Tibial nerve (tissue), 4 donors: ENCODE data around the gene STAM2. TPM values are rescaled to one million over a fixed set of nuclear protein-coding genes. Genes with fewer than 3 reads are reported as not detected.
A peak's percentile ranks its signal among the peaks of the same experiment; 100 is the strongest.
"Not testable (repeated sequence)": the region's sequence is repeated elsewhere in the genome, so short reads cannot be mapped to it uniquely, and the experiment has no call there.

Experiments used
- DNase-seq, 2 donors: peaks; one replicate each; pipeline ENCODE4 v3.0.0-alpha.2; 2019; ENCODE audit warnings: low spot score in 2 of 2
- H3K27ac ChIP-seq, 4 donors: fragments of 200-600 bp; sonication (generic) in 3 of 4; one replicate each; pipeline ENCODE4 v1.5.1; 2017 to 2019; ENCODE audit warnings: mild to moderate bottlenecking in 1 of 4
- H3K27me3 ChIP-seq, 2 donors: fragments of 200-600 bp; sonication (generic) in 1 of 2; one replicate each; pipeline versions ENCODE4 v1.5.1 to v1.6.0; 2017 to 2019
- H3K36me3 ChIP-seq, 3 donors: fragments of 200-600 bp; sonication (generic); one replicate each; pipeline ENCODE4 v1.5.1; 2018 to 2019
- H3K4me1 ChIP-seq, 4 donors: fragments of 200-600 bp; sonication (generic) in 3 of 4; one replicate each; pipeline ENCODE4 v1.5.1; 2017 to 2019
- H3K4me3 ChIP-seq, 4 donors: fragments of 200-600 bp; sonication (generic) in 3 of 4; one replicate each; pipeline ENCODE4 v1.5.1; 2017 to 2019; ENCODE audit warnings: mild to moderate bottlenecking in 1 of 4, moderate library complexity in 1 of 4
- H3K9me3 ChIP-seq, 4 donors: fragments of 200-600 bp; sonication (generic) in 3 of 4; one replicate each; pipeline ENCODE4 v1.5.1; 2017 to 2019
- EP300 ChIP-seq, 2 donors: sonication (generic); formaldehyde crosslinking; IDR thresholded peaks; one replicate each; pipeline ENCODE4 v1.6.1; 2017; ENCODE audit warnings: antibody characterized with exemption in 2 of 2, mild to moderate bottlenecking in 1 of 2
- POLR2A ChIP-seq, 2 donors: fragments of 450-650 bp; IDR thresholded peaks; one replicate each; pipeline ENCODE4 v1.6.1; 2017; ENCODE audit warnings: antibody characterized with exemption in 2 of 2, mild to moderate bottlenecking in 2 of 2, moderate library complexity in 2 of 2
- WGBS, 2 donors: methylation state at CpG; one replicate each; pipeline ENCODE4 v1.1.5; 2018; 5-methylcytosine and 5-hydroxymethylcytosine counted together
- total RNA-seq, 4 donors: library from RNA; depleted of rRNA; stranded (reverse); fragments of >200 nt; gene quantifications; one replicate each; pipeline ENCODE4 v1.1.0, GENCODE V29; 2016
- TF ChIP-seq, protein P1 (sequence below), 5 experiments: fragments of 200-600 bp in 3 of 5; fragments of 450-650 bp in 2 of 5; sonication (generic) in 3 of 5; IDR thresholded peaks; one replicate each; pipeline ENCODE4 v1.5.1; 2016 to 2019; ENCODE audit warnings: antibody characterized with exemption in 5 of 5, mild to moderate bottlenecking in 3 of 5, moderate library complexity in 2 of 5

The STAM2 gene
- total RNA-seq, 4 donors from 2014 or later = 18.9 to 45.4 (median 31.7) TPM

- H3K4me3 ChIP-seq = peak overlapping the region; percentile 38 to 68 (median 59)
- no peaks in the 10 kb centered on the region for H3K9me3 ChIP-seq
- H3K4me1 ChIP-seq = peaks cover 0 to 29% (median 9%) of the 10 kb centered on the region in 4 donors
- no peaks in the 10 kb centered on the region for H3K36me3 ChIP-seq
- no peak for DNase-seq
- peaks cover 0 to 37% of the 10 kb centered on the region in 2 donors for H3K27me3 ChIP-seq
- TF ChIP-seq POLR2A (IDR thresholded peaks at IDR 0.05) = no peak
- TF ChIP-seq EP300 (IDR thresholded peaks at IDR 0.05) = no peak
- TF ChIP-seq, protein P1, sequence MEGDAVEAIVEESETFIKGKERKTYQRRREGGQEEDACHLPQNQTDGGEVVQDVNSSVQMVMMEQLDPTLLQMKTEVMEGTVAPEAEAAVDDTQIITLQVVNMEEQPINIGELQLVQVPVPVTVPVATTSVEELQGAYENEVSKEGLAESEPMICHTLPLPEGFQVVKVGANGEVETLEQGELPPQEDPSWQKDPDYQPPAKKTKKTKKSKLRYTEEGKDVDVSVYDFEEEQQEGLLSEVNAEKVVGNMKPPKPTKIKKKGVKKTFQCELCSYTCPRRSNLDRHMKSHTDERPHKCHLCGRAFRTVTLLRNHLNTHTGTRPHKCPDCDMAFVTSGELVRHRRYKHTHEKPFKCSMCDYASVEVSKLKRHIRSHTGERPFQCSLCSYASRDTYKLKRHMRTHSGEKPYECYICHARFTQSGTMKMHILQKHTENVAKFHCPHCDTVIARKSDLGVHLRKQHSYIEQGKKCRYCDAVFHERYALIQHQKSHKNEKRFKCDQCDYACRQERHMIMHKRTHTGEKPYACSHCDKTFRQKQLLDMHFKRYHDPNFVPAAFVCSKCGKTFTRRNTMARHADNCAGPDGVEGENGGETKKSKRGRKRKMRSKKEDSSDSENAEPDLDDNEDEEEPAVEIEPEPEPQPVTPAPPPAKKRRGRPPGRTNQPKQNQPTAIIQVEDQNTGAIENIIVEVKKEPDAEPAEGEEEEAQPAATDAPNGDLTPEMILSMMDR (IDR thresholded peaks at IDR 0.05) = no peak
- 10 to 14% methylated on average over 13 of the region's 13 CpGs for WGBS, 2 donors
- H3K27ac ChIP-seq = peak overlapping the region in 2 of 4 donors; percentile 19 to 70
These were observed 78.2 kb downstream of the STAM2 start for GRCh38 chr2:152097290-152097800.

DNA sequence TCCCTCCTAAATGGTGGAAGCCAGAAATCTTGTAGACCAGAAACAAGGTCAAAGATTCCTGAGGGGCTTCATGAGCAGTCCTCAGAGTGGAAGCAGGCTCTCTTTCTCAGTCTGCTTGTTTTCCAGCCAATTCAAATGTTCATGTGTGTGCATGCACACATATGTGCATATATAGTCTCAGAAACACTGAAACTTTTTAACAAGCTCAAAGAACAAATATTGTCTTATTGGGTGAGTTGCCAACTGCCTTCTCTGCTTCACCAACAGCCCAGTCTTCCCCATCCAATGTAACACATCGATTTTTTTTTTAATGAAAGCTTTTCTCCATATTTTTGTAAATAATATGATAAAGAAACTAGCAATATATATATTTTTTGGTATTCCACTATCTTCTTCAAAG lies 80.4 kb downstream of the STAM2 start:
- Histone ChIP-seq H3K4me1 (peaks cover 0 to 29% (median 9%) of the 10 kb centered on the region in 4 donors), H3K9me3 (no peaks in the 10 kb centered on the region), H3K4me3 (no peak overlapping the region), H3K27ac (no peak overlapping the region), H3K27me3 (peaks cover 0 to 23% of the 10 kb centered on the region in 2 donors), H3K36me3 (no peaks in the 10 kb centered on the region)
- no peak for TF ChIP-seq EP300 (IDR thresholded peaks at IDR 0.05)
- TF ChIP-seq, protein P1 (IDR thresholded peaks at IDR 0.05) = no peak
- no peak for TF ChIP-seq POLR2A (IDR thresholded peaks at IDR 0.05)
- 96 to 100% methylated on average over 1 of the region's 1 CpG for WGBS, 2 donors
- DNase-seq = no peak

- TF ChIP-seq POLR2A (IDR thresholded peaks at IDR 0.05) = no peak
- no peak for TF ChIP-seq EP300 (IDR thresholded peaks at IDR 0.05)
- TF ChIP-seq, protein P1 (IDR thresholded peaks at IDR 0.05) = no peak
- DNase-seq = no peak
- Histone ChIP-seq H3K36me3 (no peaks in the 10 kb centered on the region), H3K27me3 (peaks cover 0 to 12% of the 10 kb centered on the region in 2 donors), H3K4me3 (no peak overlapping the region), H3K4me1 (peaks cover 0 to 20% (median 6%) of the 10 kb centered on the region in 4 donors), H3K9me3 (no peaks in the 10 kb centered on the region), H3K27ac (no peak overlapping the region)
- WGBS, 2 donors = 88 to 94% methylated on average over 2 of the region's 2 CpGs
These were observed 81.5 kb downstream of the STAM2 start for GRCh38 chr2:152094014-152094413.

DNA sequence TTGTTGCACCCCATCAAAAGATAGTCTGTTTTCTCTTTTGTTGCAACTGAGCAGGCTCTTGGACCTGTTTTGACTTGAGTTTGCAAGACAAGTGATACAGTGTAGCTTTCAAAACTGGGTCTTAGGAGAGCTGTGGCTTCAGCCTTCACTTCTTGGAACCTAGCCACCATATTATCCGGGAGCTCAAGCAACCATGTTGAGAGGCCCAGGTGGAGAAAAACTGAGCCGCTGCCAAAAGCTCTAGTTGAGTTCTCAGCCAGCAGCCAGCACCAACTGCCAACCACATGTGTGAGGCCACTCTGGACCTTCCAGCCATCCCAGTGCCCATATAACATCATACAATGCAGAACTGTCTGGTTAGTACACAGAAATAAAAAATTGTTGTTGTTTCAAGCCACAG lies 82.1 kb downstream of the STAM2 start:
- Histone ChIP-seq H3K36me3 (no peaks in the 10 kb centered on the region), H3K27me3 (peaks cover 0 to 6% of the 10 kb centered on the region in 2 donors), H3K27ac (no peak overlapping the region), H3K4me3 (no peak overlapping the region), H3K9me3 (no peaks in the 10 kb centered on the region), H3K4me1 (peaks cover 0 to 15% (median 4%) of the 10 kb centered on the region in 4 donors)
- TF ChIP-seq, protein P1 (IDR thresholded peaks at IDR 0.05) = no peak
- TF ChIP-seq EP300 (IDR thresholded peaks at IDR 0.05) (no peak), POLR2A (IDR thresholded peaks at IDR 0.05) (no peak)
- DNase-seq = no peak
- WGBS, 2 donors = 68 to 75% methylated on average over 2 of the region's 2 CpGs

GRCh38 chr2:152092095-152092494 lies 83.5 kb downstream of the STAM2 start:
- Histone ChIP-seq H3K9me3 (no peaks in the 10 kb centered on the region), H3K4me3 (no peak overlapping the region), H3K27me3 (no peaks in the 10 kb centered on the region), H3K4me1 (peaks cover 0 to 4% (median 0%) of the 10 kb centered on the region in 4 donors), H3K27ac (no peak overlapping the region), H3K36me3 (no peaks in the 10 kb centered on the region)
- TF ChIP-seq EP300 (IDR thresholded peaks at IDR 0.05) = no peak
- TF ChIP-seq, protein P1 (IDR thresholded peaks at IDR 0.05) = no peak
- TF ChIP-seq POLR2A (IDR thresholded peaks at IDR 0.05) = no peak
- WGBS, 2 donors = 99% methylated on average over 2 of the region's 2 CpGs
- no peak for DNase-seq

- not testable (repeated sequence) for DNase-seq, H3K4me3 ChIP-seq, H3K27ac ChIP-seq, H3K4me1 ChIP-seq, H3K9me3 ChIP-seq, H3K27me3 ChIP-seq, H3K36me3 ChIP-seq
- 91 to 92% methylated on average over 4 of the region's 4 CpGs for WGBS, 2 donors
These were observed 84.8 kb downstream of the STAM2 start for GRCh38 chr2:152090726-152091125.
